Stomach smooth muscle (tissue), 2 donors: ENCODE data around the gene COP1.
"Not testable (repeated sequence)": the region's sequence is repeated elsewhere in the genome, so short reads cannot be mapped to it uniquely, and the experiment has no call there.

ENCODE experiments used
- H3K27ac ChIP-seq: one replicate; pipeline ENCODE4 v1.7.0; 2013; ENCODE audit warnings: mild to moderate bottlenecking, low read length, inconsistent platforms
- H3K27me3 ChIP-seq, 2 donors: one replicate each; pipeline ENCODE4 v1.7.0; 2013; ENCODE audit warnings: low read length in 2 of 2; ENCODE audit not compliant: insufficient read depth in 2 of 2, control insufficient read depth in 1 of 2
- H3K36me3 ChIP-seq, 2 donors: one replicate each; pipeline ENCODE4 v1.7.0; 2013; ENCODE audit warnings: low read length in 2 of 2; ENCODE audit not compliant: control insufficient read depth in 2 of 2, insufficient read depth in 2 of 2
- H3K4me1 ChIP-seq: one replicate; pipeline ENCODE4 v1.7.0; 2013; ENCODE audit warnings: low read length; ENCODE audit not compliant: control insufficient read depth, insufficient read depth
- H3K4me3 ChIP-seq, 2 donors: one replicate each; pipeline ENCODE4 v1.7.0; 2013; ENCODE audit warnings: low read length in 2 of 2
- H3K9ac ChIP-seq, 2 donors: one replicate each; pipeline ENCODE4 v1.7.0; 2013; ENCODE audit warnings: low read length in 2 of 2, mild to moderate bottlenecking in 1 of 2
- H3K9me3 ChIP-seq, 2 donors: one replicate each; pipeline ENCODE4 v1.7.0; 2013; ENCODE audit warnings: low read length in 2 of 2; ENCODE audit not compliant: control insufficient read depth in 2 of 2
- donor health status: healthy.
- donor health status: Pancreatic carcinoma.

The COP1 gene

DNA sequence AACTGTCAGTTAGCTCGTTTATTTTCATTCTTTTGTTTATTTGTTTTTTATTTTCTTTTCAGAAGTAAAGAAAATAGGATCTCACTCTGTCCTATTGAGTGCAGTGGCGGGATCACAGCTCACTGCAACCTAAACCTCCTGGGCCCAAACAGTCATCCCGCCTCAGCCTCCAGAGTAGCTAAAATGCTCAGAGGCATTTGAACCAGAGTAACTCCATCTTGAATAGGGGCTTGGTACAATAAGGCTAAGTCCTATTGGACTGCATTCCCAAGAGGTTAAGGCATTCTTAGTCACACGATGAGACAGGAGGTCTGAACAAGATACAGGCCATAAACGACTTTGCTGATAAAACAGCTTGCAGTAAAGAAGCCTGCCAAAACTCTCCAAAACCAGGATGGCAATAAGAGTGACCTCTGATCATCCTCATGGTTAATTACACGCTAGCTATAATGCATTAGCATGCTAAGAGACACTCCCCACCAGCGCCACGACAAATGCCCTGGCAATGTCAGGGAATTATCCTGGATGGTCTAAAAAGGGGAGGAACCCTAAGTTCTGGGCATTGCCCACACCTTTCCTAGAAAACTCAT, 13.1 kb upstream of the COP1 start:
- Histone ChIP-seq H3K4me3 (no peak overlapping the region), H3K9ac (no peak overlapping the region), H3K9me3 (no peaks in the 10 kb centered on the region), H3K4me1 (no peaks in the 10 kb centered on the region), H3K36me3 (no peaks in the 10 kb centered on the region), H3K27ac (no peak overlapping the region), H3K27me3 (no peaks in the 10 kb centered on the region)

- H3K4me3 ChIP-seq = no peak overlapping the region
- H3K27me3 ChIP-seq = no peaks in the 10 kb centered on the region
- no peaks in the 10 kb centered on the region for H3K4me1 ChIP-seq
- no peaks in the 10 kb centered on the region for H3K9me3 ChIP-seq
- no peaks in the 10 kb centered on the region for H3K36me3 ChIP-seq
- H3K27ac ChIP-seq = no peak overlapping the region
- H3K9ac ChIP-seq = no peak overlapping the region
Measured at GRCh38 chr1:176217461-176218099, 10.5 kb upstream of the COP1 start.

DNA sequence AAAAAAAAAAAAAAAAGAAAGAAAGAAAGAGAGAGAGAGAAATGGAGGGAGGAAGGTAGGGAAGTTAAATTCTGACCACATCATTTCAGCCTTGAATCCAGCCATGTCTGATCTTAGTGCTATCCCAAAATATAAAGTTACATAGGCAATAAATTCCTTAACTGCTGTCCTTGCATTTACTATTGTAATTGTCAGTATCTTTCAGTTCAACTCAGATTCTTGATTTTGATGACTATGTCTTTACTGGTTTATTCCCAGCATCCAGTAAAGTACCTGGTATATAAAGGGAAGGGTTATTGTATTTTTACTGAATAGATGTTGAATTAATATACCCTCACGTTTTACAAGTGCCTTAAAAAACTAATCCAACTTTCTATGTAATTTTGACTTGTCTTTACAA, 8.9 kb upstream of the COP1 start:
- H3K36me3 ChIP-seq = no peaks in the 10 kb centered on the region
- H3K9ac ChIP-seq = no peak overlapping the region
- no peaks in the 10 kb centered on the region for H3K4me1 ChIP-seq

DNA sequence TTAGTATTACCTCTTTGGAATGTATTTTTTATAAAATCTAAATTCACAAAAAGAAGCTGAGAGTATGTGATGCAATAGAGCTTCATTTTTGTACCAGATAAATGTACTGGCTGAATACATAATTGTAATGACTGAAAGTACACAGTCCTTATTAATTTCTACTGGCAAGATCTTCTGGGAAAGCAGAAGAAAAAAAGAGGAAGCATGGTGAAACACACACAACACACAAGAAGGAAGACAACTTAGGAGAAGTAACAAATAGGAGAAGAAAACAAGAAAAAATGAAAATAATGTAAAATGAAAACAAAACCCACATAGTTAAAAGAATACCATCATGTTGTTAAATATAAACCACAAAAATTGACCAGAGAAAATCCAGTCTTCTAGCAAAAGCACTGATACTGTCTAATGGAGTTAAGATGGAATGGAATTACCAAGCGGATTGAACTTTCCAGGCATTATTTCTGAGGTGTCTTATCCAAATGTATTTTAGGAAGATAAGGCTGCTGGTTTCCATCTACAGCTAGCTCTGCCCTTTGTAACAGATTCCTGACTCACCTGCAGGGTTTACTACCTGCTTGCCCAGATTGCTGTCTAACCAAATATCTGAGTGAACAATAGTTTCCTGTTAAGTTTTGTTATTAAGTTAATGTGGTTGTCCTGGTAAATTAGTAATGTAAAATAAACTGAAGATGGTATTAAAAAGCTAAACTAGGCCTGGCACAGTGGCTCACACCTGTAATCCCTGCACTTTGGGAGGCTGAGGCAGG, 4.5 kb upstream of the COP1 start:
- Histone ChIP-seq H3K27me3 (no peaks in the 10 kb centered on the region), H3K27ac (no peak overlapping the region), H3K9me3 (no peaks in the 10 kb centered on the region), H3K36me3 (no peaks in the 10 kb centered on the region), H3K4me1 (peaks cover 6% of the 10 kb centered on the region), H3K9ac (no peak overlapping the region), H3K4me3 (no peak overlapping the region)

More for the DNA sequence above, 8.9 kb upstream of the COP1 start:
- no peak overlapping the region for H3K27ac ChIP-seq
- no peaks in the 10 kb centered on the region for H3K9me3 ChIP-seq
- H3K4me3 ChIP-seq = no peak overlapping the region
- no peaks in the 10 kb centered on the region for H3K27me3 ChIP-seq

DNA sequence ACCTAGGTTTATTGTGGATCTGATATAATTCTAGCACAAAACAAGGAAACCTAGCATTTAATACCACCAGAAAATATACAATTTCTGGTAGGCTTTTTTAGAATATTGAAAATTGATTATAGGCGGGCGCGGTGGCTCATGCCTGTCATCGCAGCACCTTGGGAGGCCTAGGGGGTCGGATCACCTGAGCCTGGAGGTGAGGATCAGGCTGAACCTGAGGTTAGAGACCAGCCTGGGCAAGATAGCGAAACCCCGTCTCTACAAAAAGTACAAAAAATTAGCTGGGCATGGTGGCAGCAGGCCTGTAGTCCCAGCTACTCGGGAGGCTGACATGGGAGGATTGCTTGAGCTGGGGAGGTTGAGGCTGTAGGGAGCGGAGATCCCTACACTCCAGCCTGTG, 948 bp upstream of the COP1 start:
- Histone ChIP-seq H3K4me1 (peaks cover 13% of the 10 kb centered on the region), H3K4me3 (peak overlapping the region; percentile 94 to 96), H3K36me3 (no peaks in the 10 kb centered on the region), H3K27ac (peak overlapping the region; percentile 87), H3K9me3 (no peaks in the 10 kb centered on the region), H3K9ac (peak overlapping the region; percentile 84 to 90), H3K27me3 (no peaks in the 10 kb centered on the region)

DNA sequence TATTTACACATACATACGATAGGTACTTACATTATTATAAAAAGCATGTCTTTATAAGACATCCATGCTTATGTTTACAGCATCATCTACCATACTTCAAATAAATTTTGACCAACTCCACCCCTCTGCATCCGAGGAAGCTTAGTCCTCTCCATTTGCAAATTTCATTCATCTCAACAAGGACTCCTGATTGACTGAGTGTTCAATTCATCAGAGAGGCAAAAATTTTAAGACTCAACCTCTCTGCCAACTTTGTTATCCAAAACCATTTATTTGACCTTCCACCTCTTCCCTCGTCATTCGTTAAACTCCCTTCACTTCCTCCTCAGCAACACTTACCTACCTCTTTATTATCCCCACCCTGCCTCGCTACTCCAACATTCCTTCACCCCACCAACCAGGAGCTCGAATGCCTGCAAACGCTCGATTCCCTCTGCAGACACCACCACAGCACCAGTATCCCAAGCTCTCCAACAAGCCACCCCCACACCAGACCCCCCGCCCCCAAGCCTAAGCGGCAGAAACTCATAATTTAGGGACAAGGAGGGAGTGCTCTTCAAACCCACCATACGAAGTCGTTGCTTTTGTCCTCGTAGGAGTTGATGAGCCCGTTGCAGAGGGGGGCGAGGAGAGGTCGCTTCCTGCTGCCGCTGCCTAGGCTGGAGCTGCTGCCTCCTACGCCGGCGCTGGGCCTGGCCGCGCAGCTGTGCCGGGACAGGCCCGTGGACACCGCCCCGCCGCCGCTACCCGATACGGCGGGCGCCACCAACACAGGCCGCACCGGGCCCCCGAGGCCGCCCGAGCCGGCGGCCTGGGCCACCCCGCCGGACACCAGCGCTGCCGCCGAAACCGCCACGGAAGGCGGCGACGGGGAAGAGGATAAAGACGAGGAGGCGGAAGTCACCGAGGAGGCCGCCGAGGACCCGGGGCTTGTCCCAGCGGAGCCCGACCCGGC, 803 bp downstream of the COP1 start:
- H3K9me3 ChIP-seq = no peaks in the 10 kb centered on the region
- no peaks in the 10 kb centered on the region for H3K36me3 ChIP-seq
- H3K27ac ChIP-seq = peak overlapping the region; percentile 87
- H3K4me3 ChIP-seq = peak overlapping the region; percentile 94 to 96
- no peaks in the 10 kb centered on the region for H3K27me3 ChIP-seq
- H3K4me1 ChIP-seq = peaks cover 13% of the 10 kb centered on the region
- peak overlapping the region; percentile 84 to 86 for H3K9ac ChIP-seq

DNA sequence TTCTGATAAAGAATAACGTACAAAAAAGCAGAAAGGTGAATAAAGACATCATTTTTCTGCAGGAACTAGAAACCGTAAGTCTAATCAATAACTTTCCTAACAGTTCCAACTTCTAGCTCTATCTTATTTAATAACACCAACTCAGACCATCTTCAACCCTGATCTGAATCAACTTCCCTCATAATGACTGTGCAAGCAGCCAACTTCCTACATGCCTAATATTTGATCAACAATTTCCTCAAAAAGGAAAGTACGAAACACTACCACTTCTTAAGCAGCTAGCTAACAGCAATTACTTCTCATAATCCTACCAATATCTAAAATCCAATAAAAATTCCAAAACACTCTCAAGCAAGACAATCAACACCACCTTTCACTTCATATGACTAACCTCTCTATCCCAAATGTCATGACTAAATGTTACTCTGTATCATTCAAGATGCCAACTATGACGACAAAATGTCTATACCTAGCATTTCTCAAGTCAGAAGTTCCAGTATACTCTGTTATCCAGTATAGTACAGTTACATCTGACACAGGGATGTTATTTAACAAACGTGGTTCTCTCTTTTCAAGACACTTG, 1.7 kb downstream of the COP1 start:
- Histone ChIP-seq H3K4me1 (peaks cover 13% of the 10 kb centered on the region), H3K36me3 (no peaks in the 10 kb centered on the region), H3K27ac (no peak overlapping the region), H3K9me3 (no peaks in the 10 kb centered on the region), H3K9ac (peak overlapping the region; percentile 84 to 86), H3K4me3 (peak overlapping the region; percentile 94 to 96), H3K27me3 (no peaks in the 10 kb centered on the region)

DNA sequence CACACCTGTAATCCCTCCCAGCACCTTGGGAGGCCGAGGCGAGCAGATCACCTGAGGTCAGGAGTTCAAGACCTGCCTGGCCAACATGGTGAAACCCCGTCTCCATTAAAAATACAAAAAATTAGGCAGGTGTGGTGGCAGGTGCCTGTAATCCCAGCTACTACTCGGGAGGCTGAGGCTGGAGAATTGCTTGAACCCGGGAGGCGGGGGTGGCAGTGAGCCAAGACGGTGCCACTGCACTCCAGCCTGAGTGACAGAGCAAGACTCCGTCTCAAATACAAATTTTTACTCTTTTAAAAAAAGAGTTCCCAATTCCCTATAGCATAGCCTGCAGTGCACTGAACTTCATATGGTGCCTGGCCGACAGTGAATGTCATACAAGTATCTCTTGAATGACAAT, 2.4 kb downstream of the COP1 start:
- H3K27ac ChIP-seq = not testable (repeated sequence)

GRCh38 chr1:176203735-176204134, 3.4 kb downstream of the COP1 start:
- Histone ChIP-seq H3K9ac (no peak overlapping the region), H3K27me3 (no peaks in the 10 kb centered on the region), H3K36me3 (no peaks in the 10 kb centered on the region), H3K4me3 (no peak overlapping the region), H3K9me3 (no peaks in the 10 kb centered on the region), H3K27ac (no peak overlapping the region), H3K4me1 (peaks cover 13% of the 10 kb centered on the region)

More for the DNA sequence above, 2.4 kb downstream of the COP1 start:
- H3K36me3 ChIP-seq, H3K9ac ChIP-seq, H3K27me3 ChIP-seq, H3K9me3 ChIP-seq: not testable (repeated sequence)
- Histone ChIP-seq H3K4me3 (peak overlapping the region in 1 of 2 donors; percentile 96), H3K4me1 (peaks cover 13% of the 10 kb centered on the region)

- Histone ChIP-seq H3K27me3 (no peaks in the 10 kb centered on the region), H3K36me3 (no peaks in the 10 kb centered on the region), H3K27ac (no peak overlapping the region), H3K9ac (no peak overlapping the region), H3K4me3 (no peak overlapping the region), H3K4me1 (peaks cover 7% of the 10 kb centered on the region), H3K9me3 (no peaks in the 10 kb centered on the region)
Measured at GRCh38 chr1:176201568-176201967, 5.5 kb downstream of the COP1 start.
